ENCODE data around the gene GCLC.

The GCLC gene

DNA sequence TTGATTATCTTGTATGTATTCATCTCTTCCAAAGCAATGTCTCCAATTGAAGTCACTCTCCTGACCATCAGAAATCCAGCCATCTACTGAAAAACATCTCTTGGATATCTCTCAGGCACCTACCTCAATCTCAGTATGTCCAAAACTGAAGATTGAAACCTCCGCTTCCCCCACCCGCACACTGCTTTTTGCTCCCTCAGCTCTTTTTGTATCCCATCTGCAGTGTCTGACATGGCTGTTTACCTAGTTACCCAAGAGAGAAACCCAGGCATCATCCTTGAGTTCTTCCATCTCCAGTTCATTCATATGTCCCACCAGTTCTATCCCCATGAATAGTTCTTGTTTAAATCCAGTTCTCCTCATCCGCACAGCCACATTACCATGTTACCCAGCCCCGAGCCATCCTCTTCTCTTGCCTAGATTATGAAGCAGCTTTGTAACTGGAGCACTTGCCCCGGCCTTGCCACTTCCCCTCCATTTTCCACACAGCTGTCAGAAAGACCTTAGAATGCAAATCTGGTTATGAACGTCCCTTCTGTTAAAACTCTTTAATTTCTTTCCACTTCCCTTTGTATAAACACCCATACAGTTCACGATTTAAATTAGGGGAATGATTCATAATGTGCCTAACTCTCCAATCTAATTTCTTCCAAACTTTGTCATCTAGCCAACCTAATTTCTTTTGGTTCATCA lies 40.5 kb upstream of the GCLC start:
- no peak for TF ChIP-seq CTCF (IDR thresholded peaks at IDR 0.05; ENCODE audit: low read depth, low read length)
- no peak overlapping the region for H3K4me3 ChIP-seq (ENCODE audit: low read depth, low read length)

DNA sequence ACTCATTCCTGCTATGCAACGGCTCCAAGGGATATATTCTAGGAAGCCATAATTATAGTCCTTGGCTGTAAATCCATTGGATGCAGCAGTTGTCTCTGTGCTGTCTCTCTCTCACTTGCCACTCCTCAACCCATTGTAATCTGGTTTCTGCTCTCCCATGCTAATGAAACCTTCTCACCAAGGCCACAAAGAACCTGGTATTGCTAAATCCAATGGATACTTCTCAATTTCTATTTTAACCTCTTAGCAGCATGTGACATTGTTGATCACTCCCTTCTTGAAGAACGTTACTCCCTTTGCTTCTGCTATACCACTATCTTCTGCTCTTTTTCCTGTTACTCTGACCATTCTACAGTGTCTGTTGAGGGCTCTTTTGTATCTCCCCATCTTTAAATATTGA lies 39.8 kb upstream of the GCLC start:
- no peak for TF ChIP-seq CTCF (IDR thresholded peaks at IDR 0.05; ENCODE audit: low read depth, low read length)

GRCh38 chr6:53583451-53583850 lies 38.5 kb upstream of the GCLC start:
- TF ChIP-seq CTCF (IDR thresholded peaks at IDR 0.05; ENCODE audit: low read depth, low read length) = no peak

More for the DNA sequence above, 39.8 kb upstream of the GCLC start:
- H3K4me3 ChIP-seq (ENCODE audit: low read depth, low read length) = no peak overlapping the region

GRCh38 chr6:53582963-53583362 lies 38.1 kb upstream of the GCLC start:
- H3K4me3 ChIP-seq (ENCODE audit: low read depth, low read length) = no peak overlapping the region
- TF ChIP-seq CTCF (IDR thresholded peaks at IDR 0.05; ENCODE audit: low read depth, low read length) = no peak

More at GRCh38 chr6:53583451-53583850, 38.5 kb upstream of the GCLC start:
- H3K4me3 ChIP-seq (ENCODE audit: low read depth, low read length) = no peak overlapping the region

- H3K4me3 ChIP-seq (ENCODE audit: low read depth, low read length) = no peak overlapping the region
- TF ChIP-seq CTCF (IDR thresholded peaks at IDR 0.05; ENCODE audit: low read depth, low read length) = no peak
Measured at GRCh38 chr6:53581856-53582255, 37.0 kb upstream of the GCLC start.

GRCh38 chr6:53581173-53581773 lies 36.4 kb upstream of the GCLC start:
- no peak overlapping the region for H3K4me3 ChIP-seq (ENCODE audit: low read depth, low read length)

More at GRCh38 chr6:53581173-53581773, 36.4 kb upstream of the GCLC start:
- no peak for TF ChIP-seq CTCF (IDR thresholded peaks at IDR 0.05; ENCODE audit: low read depth, low read length)
